ENCODE measurements around the gene FAM180B.
"Not testable (repeated sequence)": the region's sequence is repeated elsewhere in the genome, so short reads cannot be mapped to it uniquely, and the experiment has no call there.

The FAM180B gene

DNA sequence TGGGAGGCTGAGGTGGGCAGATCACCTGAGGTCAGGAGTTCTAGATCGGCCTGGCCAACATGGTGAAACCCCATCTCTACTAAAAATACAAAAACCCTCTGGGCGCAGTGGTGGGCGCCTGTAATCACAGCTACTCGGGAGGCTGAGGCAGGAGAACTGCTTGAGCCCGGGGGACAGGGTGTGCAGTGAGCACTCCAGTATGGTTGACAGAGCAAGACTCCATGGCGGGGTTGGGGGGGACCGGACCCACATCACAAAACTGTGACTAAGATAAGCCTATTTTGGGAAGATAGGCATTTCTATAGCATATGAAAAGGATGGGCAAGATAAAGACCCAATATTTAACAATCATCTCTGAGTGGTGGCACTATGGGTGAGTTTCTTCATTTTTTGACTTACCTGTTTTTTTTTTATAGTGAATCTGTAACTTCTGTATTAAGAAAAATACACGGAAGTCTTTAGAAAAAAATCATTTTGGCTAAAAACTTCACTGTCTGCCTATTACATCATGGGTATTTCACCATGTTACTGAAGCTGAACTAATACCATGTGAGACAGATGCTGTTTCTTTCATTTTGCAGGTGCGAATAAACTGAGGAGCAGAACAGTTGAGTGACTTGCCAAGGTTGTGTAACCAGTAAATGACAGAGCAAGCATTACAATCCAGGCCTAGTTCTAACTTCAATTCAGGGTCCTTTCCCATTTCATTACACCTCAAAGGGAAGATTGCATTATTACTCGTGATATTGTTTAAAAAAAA lies 36.0 kb upstream of the FAM180B start:
- H3K4me3 ChIP-seq (replicated peaks; ENCODE audit: low read depth, low read length), result peak overlapping the region; percentile 87
- TF ChIP-seq, protein P1, sequence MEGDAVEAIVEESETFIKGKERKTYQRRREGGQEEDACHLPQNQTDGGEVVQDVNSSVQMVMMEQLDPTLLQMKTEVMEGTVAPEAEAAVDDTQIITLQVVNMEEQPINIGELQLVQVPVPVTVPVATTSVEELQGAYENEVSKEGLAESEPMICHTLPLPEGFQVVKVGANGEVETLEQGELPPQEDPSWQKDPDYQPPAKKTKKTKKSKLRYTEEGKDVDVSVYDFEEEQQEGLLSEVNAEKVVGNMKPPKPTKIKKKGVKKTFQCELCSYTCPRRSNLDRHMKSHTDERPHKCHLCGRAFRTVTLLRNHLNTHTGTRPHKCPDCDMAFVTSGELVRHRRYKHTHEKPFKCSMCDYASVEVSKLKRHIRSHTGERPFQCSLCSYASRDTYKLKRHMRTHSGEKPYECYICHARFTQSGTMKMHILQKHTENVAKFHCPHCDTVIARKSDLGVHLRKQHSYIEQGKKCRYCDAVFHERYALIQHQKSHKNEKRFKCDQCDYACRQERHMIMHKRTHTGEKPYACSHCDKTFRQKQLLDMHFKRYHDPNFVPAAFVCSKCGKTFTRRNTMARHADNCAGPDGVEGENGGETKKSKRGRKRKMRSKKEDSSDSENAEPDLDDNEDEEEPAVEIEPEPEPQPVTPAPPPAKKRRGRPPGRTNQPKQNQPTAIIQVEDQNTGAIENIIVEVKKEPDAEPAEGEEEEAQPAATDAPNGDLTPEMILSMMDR (IDR thresholded peaks at IDR 0.05; ENCODE audit: low read depth, low read length, missing control alignments), result no peak
- no peak for DNase-seq (ENCODE audit: extremely low read depth, low read depth)

DNA sequence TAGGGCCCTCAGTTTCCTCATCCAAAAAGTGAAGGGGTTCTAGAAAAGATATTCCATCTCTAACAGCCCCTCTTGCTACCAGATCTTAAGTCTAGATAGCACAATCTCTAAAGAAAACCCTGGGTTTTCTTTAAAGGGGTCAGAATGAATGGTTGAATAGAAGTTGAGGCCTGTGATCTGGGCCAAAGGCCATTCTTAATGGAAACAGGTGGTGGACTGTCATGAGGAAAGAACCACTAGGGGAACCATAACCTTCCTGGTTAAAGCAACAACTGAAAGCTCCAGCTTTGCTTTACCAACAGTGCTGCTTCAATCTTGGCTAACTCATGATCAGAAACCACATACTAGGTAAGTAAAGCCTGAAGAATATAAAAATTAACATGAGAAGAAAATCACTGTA lies 35.4 kb upstream of the FAM180B start:
- no peak for DNase-seq (ENCODE audit: extremely low read depth, low read depth)
- TF ChIP-seq, protein P1 (IDR thresholded peaks at IDR 0.05; ENCODE audit: low read depth, low read length, missing control alignments), result peak; percentile 49
- peak overlapping the region; percentile 87 for H3K4me3 ChIP-seq (replicated peaks; ENCODE audit: low read depth, low read length)

DNA sequence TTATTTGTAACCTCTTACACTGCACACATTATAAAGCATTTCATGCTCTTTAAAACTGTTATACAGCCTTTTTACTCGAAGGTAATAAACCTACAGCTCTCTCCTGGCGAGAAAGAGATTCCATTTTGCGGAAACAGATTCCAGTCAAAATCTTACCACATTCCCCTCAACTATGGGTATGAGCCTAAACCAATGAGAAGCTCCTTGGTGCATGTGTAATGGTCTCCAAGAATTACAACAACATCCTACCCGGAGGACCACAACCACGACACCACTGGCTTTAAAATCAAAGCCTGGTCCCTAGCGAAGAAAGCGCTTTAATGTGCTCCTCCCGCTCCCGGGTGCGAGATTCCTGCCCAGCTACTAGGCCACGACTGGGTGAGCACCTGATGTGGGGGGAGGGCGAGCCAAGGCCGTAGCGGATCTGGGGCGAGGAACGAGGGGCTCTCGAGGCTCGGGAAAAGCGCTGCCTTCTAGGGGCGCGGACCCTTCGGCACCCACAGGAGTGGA lies 34.4 kb upstream of the FAM180B start:
- no peak for DNase-seq (ENCODE audit: extremely low read depth, low read depth)
- TF ChIP-seq, protein P1 (IDR thresholded peaks at IDR 0.05; ENCODE audit: low read depth, low read length, missing control alignments), result no peak
- H3K4me3 ChIP-seq (replicated peaks; ENCODE audit: low read depth, low read length), result peak overlapping the region; percentile 87

GRCh38 chr11:47552566-47553405 lies 33.7 kb upstream of the FAM180B start, which contains the start of gene CELF1:
Gene CELF1 (minus strand): TSS chr11:47553132. CDS start chr11:47499523, 53,609 bp downstream.
- peak within 1 kb of the TSS; percentile 87 for H3K4me3 ChIP-seq (replicated peaks; ENCODE audit: low read depth, low read length)
- DNase-seq (ENCODE audit: extremely low read depth, low read depth), result peak; percentile 38
- TF ChIP-seq, protein P1 (IDR thresholded peaks at IDR 0.05; ENCODE audit: low read depth, low read length, missing control alignments), result peak; percentile 63

GRCh38 chr11:47553406-47553743 lies 33.1 kb upstream of the FAM180B start:
- no peak for DNase-seq (ENCODE audit: extremely low read depth, low read depth)
- peak overlapping the region; percentile 87 for H3K4me3 ChIP-seq (replicated peaks; ENCODE audit: low read depth, low read length)
- TF ChIP-seq, protein P1 (IDR thresholded peaks at IDR 0.05; ENCODE audit: low read depth, low read length, missing control alignments), result no peak

DNA sequence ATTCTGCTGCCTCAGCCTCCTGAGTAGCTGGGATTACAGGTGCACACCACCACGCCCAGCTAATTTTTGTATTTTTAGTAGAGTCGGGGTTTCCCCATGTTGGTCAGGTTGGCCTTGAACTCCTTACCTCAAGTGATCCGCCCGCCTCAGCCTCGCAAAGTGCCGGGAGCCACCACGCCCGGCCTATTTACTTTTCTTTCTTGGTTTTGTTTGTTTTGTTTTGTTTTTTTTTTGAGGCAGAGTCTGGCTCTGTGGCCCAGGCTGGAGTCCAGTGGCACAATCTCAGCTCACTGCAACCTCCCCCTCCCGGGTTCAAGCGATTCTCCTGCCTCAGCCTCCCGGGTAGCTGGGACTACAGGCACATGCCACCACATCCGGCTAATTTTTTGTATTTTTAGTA lies 29.5 kb upstream of the FAM180B start:
- not testable (repeated sequence) for DNase-seq (ENCODE audit: extremely low read depth, low read depth); H3K4me3 ChIP-seq (replicated peaks; ENCODE audit: low read depth, low read length)

GRCh38 chr11:47558695-47559094 lies 27.8 kb upstream of the FAM180B start:
- TF ChIP-seq, protein P1 (IDR thresholded peaks at IDR 0.05; ENCODE audit: low read depth, low read length, missing control alignments), result no peak
- no peak for DNase-seq (ENCODE audit: extremely low read depth, low read depth)
- no peak overlapping the region for H3K4me3 ChIP-seq (replicated peaks; ENCODE audit: low read depth, low read length)

All from HFF-Myc (cell line).